NCI-H748 (cell line): ENCODE measurements around the gene UXS1.

Experiments used
- DNase-seq: peaks from one replicate; lab custom pipeline; 2025; ENCODE audit not compliant: unreplicated experiment; lab: John Stamatoyannopoulos, UW

UXS1 gene

DNA sequence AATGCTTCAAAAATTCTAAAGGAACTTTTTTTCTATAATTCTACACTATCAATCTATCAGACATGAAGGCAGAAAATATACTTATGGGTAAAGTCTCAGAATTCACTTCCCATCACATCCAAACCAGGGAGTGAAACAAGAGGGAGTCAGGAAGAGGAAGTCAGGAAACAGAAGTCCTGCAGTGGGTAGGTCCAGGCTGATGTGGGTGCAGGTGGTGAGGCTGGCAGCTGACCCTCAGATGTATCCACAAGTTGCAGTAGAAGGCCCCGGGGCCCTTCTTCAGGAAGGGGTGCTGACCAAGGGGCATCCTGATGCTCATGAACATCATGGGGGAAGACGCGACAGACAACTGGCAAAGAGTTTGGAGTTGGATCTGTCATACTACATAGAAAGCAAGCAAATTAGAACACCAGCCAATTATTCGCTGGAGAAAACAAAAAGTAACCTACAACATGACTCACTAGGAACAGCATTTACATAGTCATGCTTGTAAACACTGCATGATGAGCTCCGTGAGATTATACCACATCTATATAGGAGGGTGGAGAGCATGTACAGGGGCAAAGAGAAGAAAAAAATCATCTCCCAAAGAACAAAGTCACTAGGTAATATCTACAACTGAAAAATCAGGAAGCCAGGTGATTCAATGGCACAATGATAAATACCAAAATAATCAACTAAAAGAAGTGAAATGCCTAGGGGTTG, 4.2 kb downstream of the UXS1 start:
- DNase-seq = no peak

DNA sequence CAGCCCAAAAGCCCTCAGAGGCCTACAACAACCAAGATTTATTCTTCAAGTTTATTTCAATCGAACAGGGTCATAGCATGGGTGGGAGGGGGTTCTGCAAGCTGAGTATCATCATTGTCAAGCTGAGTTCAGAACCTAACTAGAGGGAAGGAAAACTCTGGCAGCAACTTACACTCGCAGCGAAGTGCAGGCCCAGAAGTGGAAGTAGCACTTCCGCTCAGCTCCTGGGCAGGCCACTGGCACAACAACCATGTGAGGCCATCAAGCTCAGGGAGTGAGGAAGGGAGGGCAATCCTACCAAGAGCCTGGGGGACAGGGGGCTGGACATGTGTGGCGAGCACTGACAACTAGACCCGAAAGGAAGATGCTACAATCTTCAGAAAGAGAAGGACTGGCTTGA, 4.8 kb downstream of the UXS1 start:
- no peak for DNase-seq

DNA sequence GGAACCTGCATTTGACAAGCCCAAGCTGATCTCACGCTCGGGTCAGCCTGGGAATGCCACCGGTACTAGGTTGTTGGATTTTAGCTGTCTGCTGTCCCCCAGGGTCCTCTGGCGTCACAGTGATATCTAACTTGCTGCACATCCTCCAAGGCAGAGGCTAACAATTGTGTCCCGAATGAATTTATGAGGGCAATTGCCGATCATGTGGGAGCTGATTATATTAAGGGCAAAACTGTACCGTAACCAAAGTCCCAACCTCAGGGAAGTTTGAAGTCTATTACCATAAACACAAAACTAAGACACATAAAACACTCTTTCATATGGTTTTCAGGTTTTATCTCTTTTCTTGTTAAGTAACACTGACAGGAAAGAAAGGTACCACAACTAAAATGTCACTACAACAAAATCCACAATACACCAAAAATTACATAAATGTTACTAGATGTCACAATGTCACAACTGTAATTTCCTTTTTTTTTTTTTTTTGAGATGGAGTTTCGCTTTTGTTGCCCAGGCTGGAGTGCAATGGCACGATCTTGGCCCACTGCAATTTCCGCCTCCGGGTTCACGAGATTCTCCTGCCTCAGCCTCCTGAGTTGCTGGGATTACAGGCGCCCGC, 6.7 kb downstream of the UXS1 start:
- DNase-seq = no peak

DNA sequence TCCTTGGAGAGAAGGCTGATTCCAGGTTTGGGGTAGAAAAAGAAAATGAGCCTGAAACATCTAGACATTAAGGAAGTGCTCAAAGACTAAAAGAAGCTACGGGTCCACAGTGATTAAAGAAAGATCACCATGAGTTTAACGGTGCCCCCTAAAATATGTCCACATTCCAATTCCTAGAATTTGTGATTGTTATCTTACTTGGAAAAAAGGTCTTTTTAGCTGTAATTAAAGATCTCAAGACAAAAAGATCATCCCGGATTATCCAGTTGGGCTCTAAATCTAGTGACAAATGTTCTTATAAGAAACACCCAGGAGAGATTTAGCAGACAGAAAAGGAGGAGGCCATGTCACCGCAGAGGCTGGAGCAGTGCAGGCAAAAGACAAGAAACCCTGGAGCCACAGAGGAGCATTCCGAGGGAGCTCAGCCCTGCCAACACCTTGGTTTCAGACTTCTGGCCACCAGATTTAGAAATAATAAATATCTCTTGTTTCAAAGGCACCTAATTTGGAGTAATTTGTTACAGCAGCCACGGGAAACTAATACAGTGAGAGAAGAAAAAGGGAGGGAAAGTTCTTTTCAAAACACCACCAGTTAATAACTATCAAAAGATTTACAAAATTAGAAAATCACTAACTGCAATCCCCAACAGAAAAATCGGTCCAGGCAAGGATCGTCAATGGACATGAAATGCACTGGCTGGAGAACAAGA, 8.5 kb downstream of the UXS1 start:
- no peak for DNase-seq

DNA sequence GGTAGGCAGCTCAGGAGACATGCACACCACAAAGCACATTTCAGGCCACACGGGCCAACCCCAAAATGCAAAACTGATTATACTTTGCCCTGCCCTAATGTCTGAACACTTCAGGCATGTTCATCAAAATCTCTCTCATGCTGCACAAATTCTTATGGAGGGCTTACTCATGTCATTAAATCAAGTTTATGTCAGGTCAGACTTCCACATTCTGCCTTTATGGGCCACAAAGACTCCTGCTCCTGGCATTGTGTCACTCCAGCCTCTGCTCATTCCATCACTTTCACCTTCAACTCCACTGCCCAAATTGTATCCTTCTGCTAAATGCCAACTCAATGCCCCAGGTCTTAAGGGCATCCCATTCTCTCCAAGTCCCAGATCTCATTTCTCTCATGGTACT, 9.2 kb downstream of the UXS1 start:
- DNase-seq = no peak

DNA sequence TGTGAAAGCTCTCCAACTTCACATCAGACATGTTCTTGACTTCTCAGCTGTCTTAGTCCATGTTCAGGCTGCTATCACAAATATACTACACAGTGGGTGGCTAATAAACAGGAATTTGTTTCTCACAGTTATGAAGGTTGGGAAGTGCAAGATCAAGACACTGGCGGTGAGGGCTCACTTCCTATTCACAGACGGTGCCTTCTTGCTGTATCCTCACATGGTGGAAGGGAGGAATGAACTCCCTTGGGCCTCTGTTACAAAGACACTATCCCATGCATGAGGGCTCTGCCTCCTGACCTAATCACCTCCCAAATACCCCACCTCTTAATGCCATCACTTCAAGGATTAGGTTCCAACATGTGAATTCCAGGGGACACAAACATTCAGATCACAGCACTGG, 9.7 kb downstream of the UXS1 start:
- no peak for DNase-seq

DNA sequence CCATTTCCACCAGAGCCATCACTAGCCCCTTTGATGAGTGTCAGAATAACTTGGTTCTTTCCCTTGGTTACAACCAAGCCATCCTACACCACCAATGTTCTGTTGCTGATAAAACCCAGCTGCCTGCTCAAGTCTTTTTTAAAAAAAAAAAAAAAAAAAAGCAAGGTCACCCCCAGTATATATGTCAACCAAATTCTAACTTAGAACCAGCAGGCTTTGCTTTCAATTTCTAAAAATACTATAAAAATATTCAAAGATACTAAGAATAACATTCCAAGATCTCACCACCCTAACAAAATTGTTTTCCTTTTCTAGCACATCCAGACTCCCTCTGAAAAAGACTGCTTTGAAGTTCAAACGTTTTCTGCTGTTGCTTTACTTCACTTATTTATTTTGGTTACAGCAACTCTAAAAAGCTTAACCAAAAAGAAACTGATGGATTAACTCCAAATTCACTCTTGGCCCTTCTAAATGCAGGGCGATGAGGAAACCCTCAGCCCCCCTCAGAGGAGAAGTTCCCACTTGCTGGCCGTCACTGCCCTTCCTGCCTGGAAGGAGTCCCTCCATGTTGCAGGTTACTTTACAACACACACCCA, 10.9 kb downstream of the UXS1 start:
- no peak for DNase-seq

DNA sequence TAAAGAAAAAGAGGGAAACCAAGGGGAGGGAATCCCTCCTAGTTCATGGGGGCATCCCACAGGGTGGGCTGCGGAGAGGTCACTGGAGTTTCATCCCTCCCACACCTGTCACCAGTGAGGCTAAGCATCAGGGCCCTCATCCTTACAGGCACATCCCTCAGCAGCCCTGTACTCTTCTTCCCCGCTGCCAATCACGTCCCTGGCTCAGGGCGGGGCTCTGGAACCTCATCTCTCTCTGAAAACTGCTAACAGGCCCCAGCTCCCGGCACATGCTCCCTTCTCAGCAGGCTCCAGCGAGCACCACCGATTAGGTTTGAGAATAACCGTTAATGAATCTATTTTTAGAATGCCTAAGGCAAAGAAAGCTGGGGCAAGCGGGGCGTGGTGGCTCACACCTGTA, 13.0 kb downstream of the UXS1 start:
- DNase-seq = no peak

DNA sequence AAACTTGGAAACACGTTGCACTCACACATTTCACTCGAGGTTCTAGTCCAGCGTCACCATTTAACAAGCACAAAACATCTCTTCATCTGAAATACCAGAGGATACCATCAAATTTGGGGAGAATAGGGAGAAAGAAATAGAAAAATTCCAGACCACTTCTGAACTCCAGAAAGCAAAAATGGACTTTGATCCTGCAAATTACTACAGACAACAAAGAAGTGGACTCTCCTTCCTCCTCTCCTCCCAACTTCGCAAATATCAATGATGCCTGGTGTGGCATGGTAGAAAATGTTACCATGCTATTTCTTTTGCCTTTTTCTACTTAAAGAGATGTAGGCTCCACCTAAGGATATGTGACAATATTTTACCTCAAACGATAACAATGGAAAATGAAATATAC, 13.5 kb downstream of the UXS1 start:
- DNase-seq = no peak

DNA sequence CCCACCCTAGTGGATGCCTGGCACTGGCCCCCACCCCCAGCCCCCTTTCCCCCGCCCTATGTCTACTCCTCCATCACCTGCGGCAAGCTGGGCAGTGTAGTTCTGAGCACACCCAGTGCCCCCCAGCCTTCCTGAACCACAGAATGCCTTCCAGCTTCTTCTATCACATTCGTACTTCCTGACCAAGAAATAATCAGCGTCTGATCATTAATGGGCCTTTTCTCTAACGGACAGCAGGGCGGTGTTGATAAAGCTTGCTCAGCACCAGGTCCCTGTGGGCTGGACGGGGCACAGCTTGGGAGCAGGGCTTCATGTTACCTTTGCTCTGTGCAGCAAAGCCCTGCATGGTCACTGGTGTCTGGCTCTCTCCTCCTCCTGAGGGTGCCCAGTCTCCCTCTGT, 15.4 kb downstream of the UXS1 start:
- DNase-seq = no peak

DNA sequence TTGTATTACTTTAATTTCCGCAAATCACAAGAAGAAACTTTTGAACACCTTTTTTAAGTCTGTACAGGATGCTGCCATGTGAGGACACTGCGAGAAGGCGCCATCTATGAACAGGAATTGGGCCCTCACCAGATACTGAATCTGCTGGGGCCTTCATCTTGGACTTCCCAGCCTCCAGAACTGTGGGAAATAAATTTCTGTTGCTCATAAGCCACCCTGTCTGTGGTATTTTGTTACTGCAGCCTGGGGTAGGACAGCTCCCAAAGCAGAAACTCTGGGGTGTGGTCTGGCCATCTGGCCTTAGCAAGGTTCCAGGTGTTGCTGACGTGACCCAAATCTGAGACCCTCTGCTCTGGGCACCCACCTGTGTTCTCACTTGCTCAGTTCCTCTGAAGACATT, 16.5 kb downstream of the UXS1 start:
- no peak for DNase-seq

DNA sequence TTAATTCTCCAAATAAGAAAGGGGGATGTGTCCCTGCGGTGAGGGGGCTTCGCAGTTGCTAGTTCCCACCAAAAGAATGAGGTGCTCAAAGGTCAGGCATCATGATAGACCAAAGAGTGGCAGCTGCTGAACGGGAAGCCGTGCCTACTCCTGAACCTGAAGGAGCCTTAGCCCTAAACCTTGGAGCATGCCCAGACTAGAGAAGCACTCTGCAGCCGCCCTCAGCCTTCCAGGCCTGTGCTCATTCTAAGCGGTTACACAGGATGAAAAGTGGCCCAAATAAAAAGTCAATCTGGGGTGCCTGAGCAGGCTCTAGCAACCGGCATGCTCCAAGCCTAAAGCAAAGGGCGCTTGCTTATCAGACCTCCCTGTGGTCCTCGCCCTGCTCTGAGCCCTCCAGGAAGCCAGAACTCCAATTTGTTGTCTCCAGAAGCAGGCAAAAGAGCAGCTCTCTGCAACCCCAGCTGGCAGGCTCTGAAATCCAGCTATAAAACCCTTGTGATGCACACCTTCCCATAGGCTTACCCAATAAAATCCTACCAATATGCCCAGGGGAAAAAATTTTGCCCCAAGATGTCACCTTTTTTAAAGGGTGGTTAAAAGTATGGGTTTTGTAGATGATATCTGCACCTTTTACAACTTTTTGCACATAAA, 17.5 kb downstream of the UXS1 start:
- no peak for DNase-seq

DNA sequence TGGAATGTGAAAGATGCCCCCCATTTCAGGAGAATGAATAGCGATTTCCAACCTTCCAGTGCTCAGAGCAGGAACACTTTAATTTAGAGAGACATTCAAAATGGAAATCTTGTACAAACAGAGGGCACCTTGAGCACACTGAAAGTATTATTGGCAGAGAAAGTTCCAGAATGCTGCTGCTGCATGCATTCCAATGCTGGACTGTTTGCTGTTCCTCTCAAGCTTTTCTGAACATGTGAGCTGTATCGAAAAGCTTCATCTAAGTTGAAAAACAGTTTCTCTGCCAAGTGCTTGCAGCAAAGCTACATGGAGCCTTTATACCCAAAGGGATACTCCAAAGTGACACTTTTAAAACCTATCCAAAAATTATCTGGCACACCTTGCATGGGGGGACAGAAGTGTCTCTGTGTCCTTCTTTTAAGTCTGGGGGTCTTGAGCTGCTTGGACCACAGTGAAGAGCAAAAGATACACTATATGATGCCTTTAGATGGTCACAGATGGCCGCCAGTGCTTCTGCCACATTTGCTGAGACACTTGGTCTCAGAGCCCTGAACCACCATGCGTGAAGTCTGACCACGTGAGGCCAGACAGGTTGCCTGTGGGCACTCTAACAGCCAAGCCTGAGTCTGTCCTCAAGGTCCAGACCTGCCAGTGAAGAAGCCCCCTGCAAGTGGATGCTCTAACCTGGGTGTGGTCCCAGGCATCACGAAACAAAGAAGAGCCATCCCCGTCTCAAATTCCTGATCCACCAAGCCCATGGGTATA, 18.8 kb downstream of the UXS1 start:
- DNase-seq = no peak

DNA sequence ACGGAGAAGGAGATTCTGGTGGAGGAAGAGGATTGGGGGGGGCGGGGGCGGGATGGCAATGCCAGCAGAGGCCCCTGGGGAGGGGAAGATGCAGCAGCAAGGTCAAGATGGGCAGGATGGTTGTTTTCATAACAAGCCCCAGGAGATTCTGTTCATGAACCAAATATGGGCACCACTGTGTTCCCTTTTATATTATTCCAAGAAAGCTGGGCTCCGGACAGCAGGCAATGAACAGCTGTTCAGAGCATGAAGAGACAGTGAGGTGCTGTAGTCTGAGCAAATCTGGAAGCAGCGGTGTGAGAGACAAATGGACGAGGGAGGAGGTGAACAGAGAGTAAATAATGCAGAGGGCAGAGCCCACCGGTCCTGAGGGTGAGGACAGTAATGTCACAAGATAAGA, 20.0 kb downstream of the UXS1 start:
- no peak for DNase-seq

DNA sequence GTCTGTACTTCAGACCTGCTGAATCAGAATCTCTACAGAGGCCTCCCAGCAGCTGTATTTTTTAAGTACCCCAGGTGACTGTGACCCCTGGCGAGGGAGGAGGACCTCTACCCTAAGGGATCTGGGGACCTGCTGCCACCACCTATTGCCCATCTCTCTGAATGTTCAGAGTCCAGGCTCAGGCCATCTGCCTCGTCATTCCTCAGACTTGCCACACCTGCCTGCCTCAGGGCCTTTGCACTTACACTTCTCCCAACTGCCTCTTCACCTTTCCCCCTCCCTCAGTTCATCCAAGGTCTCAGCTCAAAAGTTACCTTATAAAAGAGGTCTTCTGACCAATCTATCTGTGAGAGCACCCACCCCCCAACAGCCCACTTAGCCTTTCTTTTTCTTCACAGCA, 21.5 kb downstream of the UXS1 start:
- DNase-seq = no peak

DNA sequence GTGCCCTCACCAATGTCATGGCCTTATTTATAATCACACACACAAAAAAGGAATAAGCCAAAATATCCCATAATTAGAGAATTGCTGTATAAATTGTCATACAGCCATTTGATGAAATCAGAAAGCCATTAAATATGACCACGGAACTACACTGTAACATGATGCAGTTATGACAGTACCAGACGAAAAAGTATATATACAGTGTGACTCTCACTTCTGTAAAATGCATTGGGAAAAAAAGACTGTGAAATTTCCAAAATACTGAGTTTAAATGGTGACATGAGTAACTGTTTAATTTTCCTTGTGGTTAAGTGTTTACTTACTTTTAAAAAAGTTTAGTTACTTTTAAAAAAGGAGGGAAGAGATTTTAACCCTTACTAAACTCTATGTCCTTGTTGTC, 25.4 kb downstream of the UXS1 start:
- DNase-seq = no peak

DNA sequence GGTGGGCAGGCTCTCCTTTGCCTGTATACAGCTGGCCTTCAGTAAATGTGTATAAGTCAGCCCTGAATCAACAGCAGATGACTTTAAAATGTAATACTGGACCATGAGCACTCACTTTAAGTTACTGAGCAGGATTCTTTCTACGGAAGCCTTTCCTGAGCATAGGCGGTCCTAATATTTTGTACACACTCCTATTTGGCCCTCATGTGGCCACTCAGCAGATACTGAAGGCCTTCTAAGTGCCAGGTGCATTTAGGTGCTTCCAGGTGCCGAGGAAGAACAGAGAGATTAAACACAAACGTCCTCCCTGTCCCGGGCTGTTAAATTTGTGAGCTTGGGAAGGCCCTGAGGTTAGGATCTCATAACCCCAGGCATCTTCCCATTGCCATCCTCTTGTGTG, 27.0 kb downstream of the UXS1 start:
- DNase-seq = no peak

DNA sequence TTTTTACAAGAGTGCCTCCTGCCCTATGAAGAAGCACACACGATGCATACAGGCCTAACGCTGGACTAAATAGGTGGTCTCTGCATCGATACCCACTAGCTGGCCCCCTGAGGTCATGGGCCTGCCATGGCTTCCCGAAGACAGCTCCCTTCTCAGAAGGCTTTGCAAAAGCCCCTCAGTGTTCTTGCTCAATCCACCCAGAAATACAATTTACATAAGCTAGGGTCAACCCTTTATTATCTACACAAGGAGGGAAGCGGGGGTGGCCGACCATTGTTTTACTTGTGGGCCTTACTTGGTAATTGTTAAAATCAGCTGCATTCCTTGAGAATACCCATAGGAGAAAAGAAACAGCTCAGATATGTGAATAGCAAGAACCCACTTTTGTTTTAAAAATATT, 28.5 kb downstream of the UXS1 start:
- DNase-seq = no peak

DNA sequence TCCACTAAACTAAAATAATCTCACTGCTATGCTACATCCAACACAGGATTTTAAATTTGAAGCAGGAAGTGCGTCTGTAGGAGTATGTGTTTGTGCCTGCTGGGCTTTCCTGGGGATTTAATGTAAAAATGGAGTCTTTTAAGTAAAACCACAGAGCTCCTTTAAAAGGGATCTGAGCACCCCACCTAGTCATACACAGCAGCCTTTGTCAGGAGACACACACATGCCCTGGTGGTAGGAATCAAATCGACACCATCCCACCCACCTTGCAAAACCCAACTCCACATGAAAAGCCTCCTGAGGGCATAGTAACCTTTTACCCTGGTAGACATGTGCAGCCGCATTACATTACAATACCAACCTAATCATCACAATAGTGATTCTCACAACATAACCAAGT, 29.1 kb downstream of the UXS1 start:
- DNase-seq = no peak

DNA sequence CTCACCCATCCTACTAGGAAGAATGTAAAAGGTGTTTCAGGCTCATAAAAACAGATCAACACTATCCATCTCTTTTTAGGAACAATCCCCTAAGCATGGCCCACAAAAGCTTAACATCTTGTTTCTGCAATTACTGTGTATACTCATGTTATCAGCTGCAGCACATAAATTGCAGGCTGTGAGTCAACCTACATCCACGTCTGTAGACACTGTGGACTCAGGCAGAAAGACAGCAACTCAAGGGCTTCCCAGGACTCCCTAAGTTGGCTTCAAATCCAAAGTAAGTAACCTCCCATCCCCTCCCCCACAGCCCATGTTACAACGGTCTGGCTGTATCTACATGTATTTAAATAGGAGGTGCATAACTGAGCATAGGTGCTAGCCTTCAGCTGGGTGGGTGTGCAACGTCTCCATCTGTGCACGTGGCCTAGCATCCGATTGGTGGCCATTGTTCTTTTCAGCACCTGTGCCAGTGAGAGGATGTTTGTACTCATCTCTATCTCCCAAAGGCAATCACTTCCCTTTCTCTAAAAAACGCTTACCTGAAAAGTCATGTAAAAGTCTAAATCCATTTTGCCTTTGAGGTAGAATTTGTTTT, 30.1 kb downstream of the UXS1 start:
- no peak for DNase-seq
